ENCODE results near the gene MFSD12. TPM values are rescaled to one million over a fixed set of nuclear protein-coding genes. Genes with fewer than 3 reads are reported as not detected.

MFSD12 gene
- total and polyA plus RNA-seq, 2 of the 8 experiments (the other 6 are each of a cell fraction or from before 2014, with no cell fraction given) = 59.6 to 71.3 TPM

DNA sequence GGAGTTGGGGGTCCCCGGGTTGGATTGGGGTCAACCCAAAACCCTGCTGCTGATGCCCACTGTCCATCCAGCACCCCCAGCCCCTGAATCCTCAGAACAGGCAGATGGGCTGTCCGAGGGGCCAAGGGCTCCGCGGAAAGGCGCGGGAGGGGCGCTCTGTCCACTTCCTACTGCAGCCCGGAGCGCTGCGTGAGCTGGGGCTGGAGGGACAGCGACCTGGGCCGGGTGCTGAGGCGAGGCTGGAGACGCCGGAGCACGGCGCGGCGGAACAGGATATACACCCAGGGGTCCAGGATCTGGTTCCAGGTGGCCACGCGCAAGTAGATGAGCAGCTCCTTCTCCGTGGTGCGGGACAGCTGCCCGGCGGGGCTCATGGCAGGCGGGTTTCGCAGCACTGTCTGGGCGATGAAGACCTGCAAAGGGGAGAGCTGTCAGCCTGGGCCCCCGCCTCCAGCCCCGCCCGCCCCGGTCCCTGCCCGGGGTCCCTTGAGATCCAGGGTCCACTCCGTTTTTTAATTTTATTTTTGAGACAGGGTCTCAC is 38.2 kb upstream of the MFSD12 start (continued):
- TF ChIP-seq, protein P1, sequence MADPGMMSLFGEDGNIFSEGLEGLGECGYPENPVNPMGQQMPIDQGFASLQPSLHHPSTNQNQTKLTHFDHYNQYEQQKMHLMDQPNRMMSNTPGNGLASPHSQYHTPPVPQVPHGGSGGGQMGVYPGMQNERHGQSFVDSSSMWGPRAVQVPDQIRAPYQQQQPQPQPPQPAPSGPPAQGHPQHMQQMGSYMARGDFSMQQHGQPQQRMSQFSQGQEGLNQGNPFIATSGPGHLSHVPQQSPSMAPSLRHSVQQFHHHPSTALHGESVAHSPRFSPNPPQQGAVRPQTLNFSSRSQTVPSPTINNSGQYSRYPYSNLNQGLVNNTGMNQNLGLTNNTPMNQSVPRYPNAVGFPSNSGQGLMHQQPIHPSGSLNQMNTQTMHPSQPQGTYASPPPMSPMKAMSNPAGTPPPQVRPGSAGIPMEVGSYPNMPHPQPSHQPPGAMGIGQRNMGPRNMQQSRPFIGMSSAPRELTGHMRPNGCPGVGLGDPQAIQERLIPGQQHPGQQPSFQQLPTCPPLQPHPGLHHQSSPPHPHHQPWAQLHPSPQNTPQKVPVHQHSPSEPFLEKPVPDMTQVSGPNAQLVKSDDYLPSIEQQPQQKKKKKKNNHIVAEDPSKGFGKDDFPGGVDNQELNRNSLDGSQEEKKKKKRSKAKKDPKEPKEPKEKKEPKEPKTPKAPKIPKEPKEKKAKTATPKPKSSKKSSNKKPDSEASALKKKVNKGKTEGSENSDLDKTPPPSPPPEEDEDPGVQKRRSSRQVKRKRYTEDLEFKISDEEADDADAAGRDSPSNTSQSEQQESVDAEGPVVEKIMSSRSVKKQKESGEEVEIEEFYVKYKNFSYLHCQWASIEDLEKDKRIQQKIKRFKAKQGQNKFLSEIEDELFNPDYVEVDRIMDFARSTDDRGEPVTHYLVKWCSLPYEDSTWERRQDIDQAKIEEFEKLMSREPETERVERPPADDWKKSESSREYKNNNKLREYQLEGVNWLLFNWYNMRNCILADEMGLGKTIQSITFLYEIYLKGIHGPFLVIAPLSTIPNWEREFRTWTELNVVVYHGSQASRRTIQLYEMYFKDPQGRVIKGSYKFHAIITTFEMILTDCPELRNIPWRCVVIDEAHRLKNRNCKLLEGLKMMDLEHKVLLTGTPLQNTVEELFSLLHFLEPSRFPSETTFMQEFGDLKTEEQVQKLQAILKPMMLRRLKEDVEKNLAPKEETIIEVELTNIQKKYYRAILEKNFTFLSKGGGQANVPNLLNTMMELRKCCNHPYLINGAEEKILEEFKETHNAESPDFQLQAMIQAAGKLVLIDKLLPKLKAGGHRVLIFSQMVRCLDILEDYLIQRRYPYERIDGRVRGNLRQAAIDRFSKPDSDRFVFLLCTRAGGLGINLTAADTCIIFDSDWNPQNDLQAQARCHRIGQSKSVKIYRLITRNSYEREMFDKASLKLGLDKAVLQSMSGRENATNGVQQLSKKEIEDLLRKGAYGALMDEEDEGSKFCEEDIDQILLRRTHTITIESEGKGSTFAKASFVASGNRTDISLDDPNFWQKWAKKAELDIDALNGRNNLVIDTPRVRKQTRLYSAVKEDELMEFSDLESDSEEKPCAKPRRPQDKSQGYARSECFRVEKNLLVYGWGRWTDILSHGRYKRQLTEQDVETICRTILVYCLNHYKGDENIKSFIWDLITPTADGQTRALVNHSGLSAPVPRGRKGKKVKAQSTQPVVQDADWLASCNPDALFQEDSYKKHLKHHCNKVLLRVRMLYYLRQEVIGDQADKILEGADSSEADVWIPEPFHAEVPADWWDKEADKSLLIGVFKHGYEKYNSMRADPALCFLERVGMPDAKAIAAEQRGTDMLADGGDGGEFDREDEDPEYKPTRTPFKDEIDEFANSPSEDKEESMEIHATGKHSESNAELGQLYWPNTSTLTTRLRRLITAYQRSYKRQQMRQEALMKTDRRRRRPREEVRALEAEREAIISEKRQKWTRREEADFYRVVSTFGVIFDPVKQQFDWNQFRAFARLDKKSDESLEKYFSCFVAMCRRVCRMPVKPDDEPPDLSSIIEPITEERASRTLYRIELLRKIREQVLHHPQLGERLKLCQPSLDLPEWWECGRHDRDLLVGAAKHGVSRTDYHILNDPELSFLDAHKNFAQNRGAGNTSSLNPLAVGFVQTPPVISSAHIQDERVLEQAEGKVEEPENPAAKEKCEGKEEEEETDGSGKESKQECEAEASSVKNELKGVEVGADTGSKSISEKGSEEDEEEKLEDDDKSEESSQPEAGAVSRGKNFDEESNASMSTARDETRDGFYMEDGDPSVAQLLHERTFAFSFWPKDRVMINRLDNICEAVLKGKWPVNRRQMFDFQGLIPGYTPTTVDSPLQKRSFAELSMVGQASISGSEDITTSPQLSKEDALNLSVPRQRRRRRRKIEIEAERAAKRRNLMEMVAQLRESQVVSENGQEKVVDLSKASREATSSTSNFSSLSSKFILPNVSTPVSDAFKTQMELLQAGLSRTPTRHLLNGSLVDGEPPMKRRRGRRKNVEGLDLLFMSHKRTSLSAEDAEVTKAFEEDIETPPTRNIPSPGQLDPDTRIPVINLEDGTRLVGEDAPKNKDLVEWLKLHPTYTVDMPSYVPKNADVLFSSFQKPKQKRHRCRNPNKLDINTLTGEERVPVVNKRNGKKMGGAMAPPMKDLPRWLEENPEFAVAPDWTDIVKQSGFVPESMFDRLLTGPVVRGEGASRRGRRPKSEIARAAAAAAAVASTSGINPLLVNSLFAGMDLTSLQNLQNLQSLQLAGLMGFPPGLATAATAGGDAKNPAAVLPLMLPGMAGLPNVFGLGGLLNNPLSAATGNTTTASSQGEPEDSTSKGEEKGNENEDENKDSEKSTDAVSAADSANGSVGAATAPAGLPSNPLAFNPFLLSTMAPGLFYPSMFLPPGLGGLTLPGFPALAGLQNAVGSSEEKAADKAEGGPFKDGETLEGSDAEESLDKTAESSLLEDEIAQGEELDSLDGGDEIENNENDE (IDR thresholded peaks at IDR 0.05; ENCODE audit: insufficient replicate concordance, low read length) = no peak
- TF ChIP-seq RAD21 (IDR thresholded peaks at IDR 0.05 in 1 of 2, conservative IDR thresholded peaks at IDR 0.05 in 1 of 2; ENCODE audit: low read depth in 2 of 2, low read length in 2 of 2) = no peak
- no peak for TF ChIP-seq SRF (IDR thresholded peaks at IDR 0.05; ENCODE audit: low read depth, low read length)
- TF ChIP-seq KDM4A (IDR thresholded peaks at IDR 0.05; ENCODE audit: low read depth, low read length, severe bottlenecking) = no peak
- TF ChIP-seq BACH1 (IDR thresholded peaks at IDR 0.05; ENCODE audit: low read length) = no peak
- TF ChIP-seq ZNF274 (IDR thresholded peaks at IDR 0.05; ENCODE audit: borderline replicate concordance, extremely low read depth, low read length) = no peak
- no peak for TF ChIP-seq SP4 (IDR thresholded peaks at IDR 0.05; ENCODE audit: low read length)
- TF ChIP-seq TAF7 (optimal IDR thresholded peaks at IDR 0.05; ENCODE audit: borderline replicate concordance, low read depth, low read length) = no peak
- no peak for TF ChIP-seq CBX8 (IDR thresholded peaks at IDR 0.05; ENCODE audit: borderline replicate concordance, low read depth, low read length)

All from H1 (cell line).